Vagina (tissue), 2 donors: ENCODE measurements around the gene GNPAT. TPM values are rescaled to one million over a fixed set of nuclear protein-coding genes. Genes with fewer than 3 reads are reported as not detected.

Experiments used
- DNase-seq, 2 donors: peaks; one replicate each; pipeline ENCODE4 v3.0.0-alpha.2; 2017; ENCODE audit errors: extremely low spot score in 2 of 2
- H3K27ac ChIP-seq: fragments of 200-600 bp; sonication (generic); one replicate; pipeline ENCODE4 v1.5.1; 2019
- H3K27me3 ChIP-seq: fragments of 200-600 bp; sonication (generic); one replicate; pipeline ENCODE4 v1.5.1; 2019
- H3K36me3 ChIP-seq, 2 donors: fragments of 200-600 bp; sonication (generic); one replicate each; pipeline ENCODE4 v1.5.1; 2017 to 2019
- H3K4me1 ChIP-seq: fragments of 200-600 bp; sonication (generic); one replicate; pipeline ENCODE4 v1.5.1; 2019
- H3K4me3 ChIP-seq, 2 donors: fragments of 200-600 bp; sonication (generic); 1 replicate in 1 of 2; 2 replicates in 1 of 2; pipeline ENCODE4 v1.5.1; 2016 to 2019
- H3K9me3 ChIP-seq: fragments of 200-600 bp; sonication (generic); one replicate; pipeline ENCODE4 v1.5.1; 2019
- POLR2A ChIP-seq, 2 donors: fragments of 450-650 bp; IDR thresholded peaks; one replicate each; pipeline ENCODE4 v1.6.1; 2017; ENCODE audit warnings: antibody characterized with exemption in 2 of 2, mild to moderate bottlenecking in 2 of 2, moderate library complexity in 2 of 2
- POLR2AphosphoS5 ChIP-seq, 2 donors: sonication (generic); formaldehyde crosslinking; IDR thresholded peaks; one replicate each; pipeline ENCODE4 v1.9.0; 2017; ENCODE audit warnings: antibody characterized with exemption in 2 of 2, mild to moderate bottlenecking in 2 of 2, low read depth in 1 of 2; ENCODE audit not compliant: insufficient read depth in 1 of 2
- intact Hi-C: fragments of 100-400 bp; cut with DNase I; formaldehyde crosslinking; loops from one replicate; pipeline ENCODE4 v1.15.1; 2023
- total RNA-seq: library from RNA; depleted of rRNA; stranded (reverse); fragments of >200 nt; gene quantifications from one replicate; pipeline ENCODE4 v1.2.3, GENCODE V29; 2016
- TF ChIP-seq, protein P1 (sequence below), 3 experiments: fragments of 450-650 bp in 2 of 3; fragments of 200-600 bp in 1 of 3; sonication (generic) in 1 of 3; IDR thresholded peaks; one replicate each; pipeline ENCODE4 v1.5.1; 2017 to 2019; ENCODE audit warnings: antibody characterized with exemption in 3 of 3, mild to moderate bottlenecking in 2 of 3, moderate library complexity in 2 of 3

The GNPAT gene
- total RNA-seq, 1 donor from 2014 or later, result 28.7 TPM

DNA sequence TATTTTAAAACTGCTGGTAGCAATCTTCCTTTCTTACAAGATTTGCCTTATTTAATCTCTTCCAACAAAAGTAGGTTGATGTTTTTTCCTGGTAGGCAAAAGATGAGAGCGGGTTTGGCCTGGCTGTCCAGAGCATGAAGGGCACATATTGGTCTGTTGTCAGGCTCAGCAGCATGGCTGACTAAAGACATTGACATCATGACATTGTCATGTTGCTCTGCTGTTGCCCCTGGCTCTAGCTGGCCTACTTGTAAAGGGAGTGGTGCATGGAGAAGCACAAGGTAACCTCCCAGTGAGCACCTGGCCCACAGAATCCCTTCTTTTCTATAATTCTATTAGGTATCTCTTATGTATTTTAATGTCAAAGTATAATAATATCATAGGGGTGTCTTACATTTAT lies 23.6 kb downstream of the GNPAT start:
- TF ChIP-seq, protein P1, sequence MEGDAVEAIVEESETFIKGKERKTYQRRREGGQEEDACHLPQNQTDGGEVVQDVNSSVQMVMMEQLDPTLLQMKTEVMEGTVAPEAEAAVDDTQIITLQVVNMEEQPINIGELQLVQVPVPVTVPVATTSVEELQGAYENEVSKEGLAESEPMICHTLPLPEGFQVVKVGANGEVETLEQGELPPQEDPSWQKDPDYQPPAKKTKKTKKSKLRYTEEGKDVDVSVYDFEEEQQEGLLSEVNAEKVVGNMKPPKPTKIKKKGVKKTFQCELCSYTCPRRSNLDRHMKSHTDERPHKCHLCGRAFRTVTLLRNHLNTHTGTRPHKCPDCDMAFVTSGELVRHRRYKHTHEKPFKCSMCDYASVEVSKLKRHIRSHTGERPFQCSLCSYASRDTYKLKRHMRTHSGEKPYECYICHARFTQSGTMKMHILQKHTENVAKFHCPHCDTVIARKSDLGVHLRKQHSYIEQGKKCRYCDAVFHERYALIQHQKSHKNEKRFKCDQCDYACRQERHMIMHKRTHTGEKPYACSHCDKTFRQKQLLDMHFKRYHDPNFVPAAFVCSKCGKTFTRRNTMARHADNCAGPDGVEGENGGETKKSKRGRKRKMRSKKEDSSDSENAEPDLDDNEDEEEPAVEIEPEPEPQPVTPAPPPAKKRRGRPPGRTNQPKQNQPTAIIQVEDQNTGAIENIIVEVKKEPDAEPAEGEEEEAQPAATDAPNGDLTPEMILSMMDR (IDR thresholded peaks at IDR 0.05), result no peak
- TF ChIP-seq POLR2A (IDR thresholded peaks at IDR 0.05) (no peak), POLR2AphosphoS5 (IDR thresholded peaks at IDR 0.05; ENCODE audit: insufficient read depth in 1 of 2, low read depth in 1 of 2) (no peak)
- Histone ChIP-seq H3K27me3 (no peaks in the 10 kb centered on the region), H3K4me1 (no peaks in the 10 kb centered on the region), H3K4me3 (no peak overlapping the region), H3K9me3 (no peaks in the 10 kb centered on the region), H3K36me3 (peaks cover 0 to 84% of the 10 kb centered on the region in 2 donors), H3K27ac (no peak overlapping the region)
- DNase-seq, result no peak
- intact Hi-C loops, result no loop called here

DNA sequence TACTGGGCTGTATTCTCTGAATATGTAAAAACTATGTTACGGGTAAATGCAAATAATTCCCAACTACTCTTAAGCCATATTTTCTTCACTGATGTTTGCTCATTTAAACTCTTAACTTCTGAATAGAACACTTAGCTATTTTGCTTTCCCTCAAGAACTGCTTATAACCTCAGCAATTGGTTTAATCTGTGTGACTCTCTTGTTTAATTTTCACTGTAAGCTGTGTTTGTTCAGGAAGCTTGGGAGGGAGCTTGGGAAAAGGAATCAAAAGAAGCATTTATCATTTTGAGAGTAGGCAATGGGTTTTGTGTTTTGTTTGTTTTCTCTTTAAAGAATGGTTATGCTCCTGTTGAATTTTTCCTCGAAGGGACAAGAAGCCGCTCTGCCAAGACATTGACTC lies 24.4 kb downstream of the GNPAT start:
- Histone ChIP-seq H3K27ac (no peak overlapping the region), H3K4me3 (no peak overlapping the region), H3K9me3 (no peaks in the 10 kb centered on the region), H3K27me3 (no peaks in the 10 kb centered on the region), H3K4me1 (no peaks in the 10 kb centered on the region), H3K36me3 (peaks cover 0 to 78% of the 10 kb centered on the region in 2 donors)
- no peak for DNase-seq
- intact Hi-C loops, result no loop called here
- TF ChIP-seq POLR2AphosphoS5 (IDR thresholded peaks at IDR 0.05; ENCODE audit: insufficient read depth in 1 of 2, low read depth in 1 of 2) (no peak), POLR2A (IDR thresholded peaks at IDR 0.05) (no peak)
- TF ChIP-seq, protein P1 (IDR thresholded peaks at IDR 0.05), result no peak

DNA sequence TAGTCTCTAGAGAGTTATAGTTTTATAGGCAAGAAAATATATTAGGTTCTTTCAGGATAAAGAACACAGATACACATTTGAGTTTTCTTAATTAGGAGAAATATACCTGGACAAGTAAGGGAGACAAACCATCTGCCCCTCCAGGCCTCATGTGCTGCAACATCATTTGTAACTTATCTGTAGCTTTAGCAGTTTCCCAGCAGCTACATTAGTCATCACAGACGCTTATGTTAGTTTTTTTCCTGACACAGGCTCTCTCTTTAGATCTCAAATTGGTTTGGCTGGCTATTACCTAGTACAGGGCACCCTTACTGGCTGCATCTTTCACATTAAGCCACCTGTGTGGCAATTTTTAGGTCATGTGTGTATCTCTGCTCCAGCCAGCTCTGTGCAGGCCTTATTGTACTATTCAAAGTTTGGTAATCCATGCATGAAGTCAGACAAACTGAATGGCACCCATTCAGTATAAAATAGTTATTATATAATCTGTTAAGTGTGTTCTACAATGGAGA lies 25.9 kb downstream of the GNPAT start:
- H3K9me3 ChIP-seq, result no peaks in the 10 kb centered on the region
- TF ChIP-seq, protein P1 (IDR thresholded peaks at IDR 0.05), result no peak
- TF ChIP-seq POLR2A (IDR thresholded peaks at IDR 0.05), result no peak
- no peak for TF ChIP-seq POLR2AphosphoS5 (IDR thresholded peaks at IDR 0.05; ENCODE audit: insufficient read depth in 1 of 2, low read depth in 1 of 2)
- H3K36me3 ChIP-seq, result peaks cover 0 to 76% of the 10 kb centered on the region in 2 donors
- H3K27ac ChIP-seq, result no peak overlapping the region
- no peaks in the 10 kb centered on the region for H3K27me3 ChIP-seq
- intact Hi-C loops, result no loop called here
- no peak overlapping the region for H3K4me3 ChIP-seq
- no peaks in the 10 kb centered on the region for H3K4me1 ChIP-seq
- no peak for DNase-seq

DNA sequence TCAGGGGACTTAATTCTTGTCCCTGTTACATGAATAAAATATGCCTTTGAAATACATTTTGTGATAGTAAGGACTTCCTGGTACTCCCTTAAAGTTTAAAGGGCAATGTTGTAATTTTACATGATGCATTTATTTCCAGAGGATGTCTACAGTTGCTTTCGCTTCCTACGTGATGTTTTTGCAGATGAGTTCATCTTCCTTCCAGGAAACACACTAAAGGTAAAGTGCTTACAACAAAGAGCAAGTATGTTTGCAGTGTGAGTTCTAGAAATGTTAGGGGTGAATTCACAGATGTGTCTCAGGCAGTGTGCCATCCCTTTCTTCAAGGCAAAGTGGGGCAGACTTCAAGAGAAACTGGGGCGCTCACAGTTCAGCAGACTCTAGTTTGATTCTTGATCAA lies 31.2 kb downstream of the GNPAT start:
- intact Hi-C loops, result no loop called here
- no peak overlapping the region for H3K4me3 ChIP-seq
- H3K27me3 ChIP-seq, result no peaks in the 10 kb centered on the region
- no peaks in the 10 kb centered on the region for H3K4me1 ChIP-seq
- H3K27ac ChIP-seq, result no peak overlapping the region
- H3K9me3 ChIP-seq, result no peaks in the 10 kb centered on the region
- no peak for DNase-seq
- TF ChIP-seq POLR2A (IDR thresholded peaks at IDR 0.05) (no peak), POLR2AphosphoS5 (IDR thresholded peaks at IDR 0.05; ENCODE audit: insufficient read depth in 1 of 2, low read depth in 1 of 2) (no peak)
- TF ChIP-seq, protein P1 (IDR thresholded peaks at IDR 0.05), result no peak
- peaks cover 3 to 66% of the 10 kb centered on the region in 2 donors for H3K36me3 ChIP-seq

DNA sequence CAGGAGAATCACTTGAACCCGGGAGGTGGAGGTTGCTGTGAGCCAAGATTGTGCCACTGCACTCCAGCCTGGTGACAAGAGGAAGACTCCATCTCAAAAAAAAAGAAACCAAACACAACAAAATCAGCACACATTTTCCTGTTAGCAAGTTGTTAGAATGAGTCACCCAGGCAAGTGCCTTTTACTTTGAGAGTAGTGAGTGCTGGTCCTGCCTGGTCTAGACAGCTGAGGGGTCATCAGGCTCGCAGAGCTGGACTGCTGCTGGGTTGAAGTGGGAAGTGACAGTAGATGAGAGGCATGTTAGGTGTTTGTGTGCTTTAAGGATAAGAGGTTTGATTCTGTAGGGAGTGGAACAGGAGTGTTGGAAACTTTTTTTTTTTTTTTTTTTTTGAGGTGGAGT lies 31.9 kb downstream of the GNPAT start:
- no peaks in the 10 kb centered on the region for H3K9me3 ChIP-seq
- no peak overlapping the region for H3K27ac ChIP-seq
- intact Hi-C loops, result no loop called here
- H3K27me3 ChIP-seq, result no peaks in the 10 kb centered on the region
- TF ChIP-seq, protein P1 (IDR thresholded peaks at IDR 0.05), result no peak
- TF ChIP-seq POLR2AphosphoS5 (IDR thresholded peaks at IDR 0.05; ENCODE audit: insufficient read depth in 1 of 2, low read depth in 1 of 2), result no peak
- TF ChIP-seq POLR2A (IDR thresholded peaks at IDR 0.05), result no peak
- no peaks in the 10 kb centered on the region for H3K4me1 ChIP-seq
- DNase-seq, result no peak
- H3K36me3 ChIP-seq, result peaks cover 3 to 63% of the 10 kb centered on the region in 2 donors
- H3K4me3 ChIP-seq, result no peak overlapping the region
